CD4-positive, alpha-beta T cell treated with Interleukin-6 at 100 ng/mL for 8 hours (primary cell): ENCODE results near the gene MAP7.
"Not testable (repeated sequence)": the region's sequence is repeated elsewhere in the genome, so short reads cannot be mapped to it uniquely, and the experiment has no call there.

Experiments used
- DNase-seq: peaks from one replicate; pipeline ENCODE4 v3.0.0-alpha.2; 2020; ENCODE audit warnings: mixed read lengths, low spot score

MAP7 gene

GRCh38 chr6:136335736-136336363 lies 214.4 kb downstream of the MAP7 start:
- no peak for DNase-seq

DNA sequence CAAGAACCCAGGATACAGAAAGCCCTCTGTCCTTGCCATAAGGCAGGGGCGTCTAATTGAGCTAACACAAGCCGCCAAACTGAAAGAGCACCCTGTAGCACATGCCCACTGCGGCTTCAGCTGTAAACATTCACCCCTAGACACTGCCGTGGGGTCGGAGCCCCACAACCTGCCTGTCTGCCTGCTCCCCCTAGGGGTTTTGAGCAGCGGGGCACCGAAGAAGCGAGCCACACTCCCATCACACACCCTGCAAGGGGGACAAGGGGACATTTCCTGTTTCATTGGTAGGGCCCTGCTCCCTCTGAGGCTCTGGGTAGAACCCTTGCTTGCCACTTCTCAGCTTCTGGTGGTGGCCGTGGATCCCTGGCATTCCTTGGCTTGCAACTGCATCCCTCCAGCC lies 215.4 kb downstream of the MAP7 start:
- DNase-seq, result no peak

- DNase-seq, result no peak
Observed at GRCh38 chr6:136334465-136334846, 215.8 kb downstream of the MAP7 start.

DNA sequence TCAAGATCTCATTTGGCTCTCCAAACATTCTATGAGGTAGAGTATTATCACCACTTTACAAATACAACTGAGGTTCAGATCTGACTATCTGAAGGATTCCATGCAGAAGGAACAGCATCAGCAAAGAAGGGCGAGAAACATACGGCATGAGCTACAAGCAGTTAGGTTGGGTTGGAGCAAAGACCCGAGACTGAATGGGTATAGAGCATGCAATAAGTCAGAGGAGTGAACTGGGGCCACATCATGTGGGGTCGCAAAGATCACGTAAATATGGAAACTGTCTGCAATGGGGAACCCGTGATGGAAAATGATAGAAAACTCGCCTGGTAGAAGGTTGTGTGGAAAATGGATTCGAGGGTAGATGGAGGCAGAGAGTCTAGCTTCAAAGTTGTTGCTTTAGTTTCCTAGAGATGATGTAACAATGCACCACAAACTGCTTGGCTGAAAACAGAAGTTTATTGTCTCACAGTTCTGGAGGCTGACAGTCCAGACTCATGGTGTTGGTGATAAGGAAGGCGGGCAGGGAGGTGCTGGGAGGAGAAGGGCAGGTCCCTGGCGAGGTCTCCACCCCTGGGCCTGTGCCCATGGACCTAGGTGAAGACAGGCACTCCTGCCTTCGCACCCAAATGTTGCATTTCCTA lies 216.3 kb downstream of the MAP7 start:
- DNase-seq, result no peak

GRCh38 chr6:136331461-136331860 lies 218.8 kb downstream of the MAP7 start:
- no peak for DNase-seq

GRCh38 chr6:136330634-136331033 lies 219.6 kb downstream of the MAP7 start:
- DNase-seq, result no peak

DNA sequence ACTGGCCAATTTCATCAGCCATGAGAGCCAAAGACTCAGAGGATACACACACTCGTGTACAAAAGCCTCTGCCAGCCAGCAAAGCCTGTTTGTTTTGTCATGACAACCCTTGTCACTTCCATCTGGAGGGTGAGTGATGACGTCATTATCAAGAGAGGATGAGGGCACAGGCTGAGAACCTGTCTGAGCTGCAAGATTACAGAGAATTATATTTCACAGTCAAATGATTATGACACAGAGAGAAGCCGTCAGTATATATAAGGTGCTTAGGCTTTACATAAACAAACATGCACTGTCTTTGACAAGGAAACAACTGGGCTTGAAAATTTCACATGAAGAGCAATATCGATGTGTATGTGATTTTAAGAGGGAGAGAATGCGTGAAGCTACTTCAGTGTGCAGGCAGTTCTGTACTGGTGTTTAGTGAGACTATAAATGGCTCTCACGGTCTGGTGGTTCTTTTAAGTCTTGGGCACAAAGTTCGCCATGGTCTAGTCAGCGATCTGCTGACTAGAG lies 224.1 kb downstream of the MAP7 start:
- no peak for DNase-seq

- no peak for DNase-seq
Observed at GRCh38 chr6:136324686-136325380, 225.4 kb downstream of the MAP7 start.

DNA sequence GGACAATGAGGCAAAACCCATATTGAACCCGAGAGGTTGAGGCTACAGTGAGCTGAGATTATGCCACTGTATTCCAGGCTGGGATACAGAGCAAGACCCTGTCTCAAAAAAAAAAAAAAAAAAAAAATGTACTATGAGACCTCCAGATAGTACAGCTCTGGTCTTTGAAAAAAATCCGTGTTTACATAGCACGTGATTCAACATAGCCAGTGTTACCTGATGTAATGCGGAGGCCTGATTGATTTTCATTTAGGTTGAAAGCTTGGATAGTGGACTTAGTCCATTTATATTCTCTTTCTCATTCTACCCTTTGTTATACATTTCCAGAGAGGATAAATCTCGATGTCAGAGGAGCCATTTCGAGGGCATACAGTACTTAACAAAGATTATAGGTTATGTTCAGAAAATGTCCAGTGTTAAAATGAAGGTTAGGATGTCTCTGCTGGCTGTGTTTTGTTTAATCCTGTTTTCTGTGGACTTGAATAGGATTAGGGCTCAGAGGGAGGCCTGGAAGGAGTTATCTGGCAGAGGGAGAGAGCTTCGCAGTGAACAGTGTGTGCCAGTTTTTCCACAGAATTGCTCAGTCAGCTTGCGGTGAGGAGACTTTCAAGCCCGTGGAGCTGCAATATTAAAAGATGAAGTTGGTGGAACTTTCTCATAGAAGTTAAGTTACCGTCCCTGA lies 226.7 kb downstream of the MAP7 start:
- DNase-seq, result no peak

GRCh38 chr6:136319732-136320131 lies 230.5 kb downstream of the MAP7 start:
- DNase-seq, result no peak

DNA sequence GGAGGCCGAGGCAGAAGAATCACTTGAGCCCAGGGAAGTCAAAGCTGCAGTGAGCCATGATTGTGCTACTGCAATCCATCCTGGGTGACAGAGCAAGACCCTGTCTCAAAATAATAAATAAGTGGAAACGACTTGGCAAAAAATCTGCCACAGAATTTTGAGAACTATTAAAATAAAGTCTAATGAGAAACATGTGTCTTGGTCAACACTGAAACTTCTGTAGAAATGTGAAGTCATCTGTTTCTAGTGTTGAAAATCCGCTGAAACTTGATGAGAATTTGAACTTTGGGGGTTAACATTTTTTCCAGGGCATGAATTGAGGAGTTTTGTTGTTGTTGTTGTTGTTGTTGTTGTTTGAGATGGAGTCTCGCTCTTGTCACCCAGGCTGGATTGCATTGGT lies 231.5 kb downstream of the MAP7 start:
- no peak for DNase-seq

DNA sequence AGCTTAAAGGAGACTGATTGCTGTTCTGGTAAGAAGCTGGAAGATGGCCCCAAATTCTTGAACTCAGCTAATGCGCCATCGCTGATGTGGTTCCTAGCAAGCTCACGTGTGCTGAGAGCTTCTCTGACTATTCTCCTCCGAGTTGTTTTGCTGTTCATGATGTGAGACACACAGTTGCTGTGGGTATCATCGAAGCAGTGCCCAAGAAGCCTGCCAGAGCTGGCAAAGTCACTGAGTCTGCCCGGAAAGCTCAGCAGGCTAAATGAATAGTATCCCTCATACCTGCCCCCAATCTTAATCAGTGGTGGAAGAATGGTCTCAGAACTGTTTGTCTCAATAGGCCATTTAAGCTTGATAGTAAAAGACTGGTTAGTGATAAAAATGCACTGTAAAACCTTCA lies 232.3 kb downstream of the MAP7 start:
- DNase-seq, result no peak

DNA sequence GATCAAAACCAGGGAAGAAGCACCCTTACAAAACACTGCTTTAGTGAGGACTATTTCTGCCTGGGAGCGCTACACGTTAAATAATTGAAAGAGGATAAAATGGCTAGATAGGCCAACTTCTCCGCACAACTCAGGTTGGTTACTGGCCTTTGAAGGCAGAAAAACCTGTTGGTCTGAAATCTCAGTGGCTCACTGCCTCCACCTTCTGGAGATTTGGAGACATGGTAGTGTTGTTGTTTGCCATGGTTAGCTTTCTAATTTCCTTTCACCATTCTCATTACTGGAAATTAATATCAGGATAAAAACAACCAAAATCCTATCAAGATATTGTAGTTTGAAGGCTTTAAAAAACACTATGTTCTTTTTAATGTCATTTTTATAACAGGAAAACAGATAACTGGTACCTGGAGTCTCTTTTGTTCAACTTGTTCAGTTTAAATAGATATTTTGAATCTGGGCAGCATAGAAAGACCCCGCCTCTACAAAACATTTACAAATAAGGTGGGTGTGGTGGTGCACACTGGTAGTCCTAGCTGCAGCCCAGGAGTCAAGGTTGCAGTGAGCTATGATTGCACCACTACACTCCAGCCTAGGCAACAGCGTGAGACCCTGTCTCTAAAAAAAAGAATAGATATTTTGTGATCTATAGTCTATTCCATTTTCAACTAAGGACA lies 233.1 kb downstream of the MAP7 start:
- DNase-seq, result peak; percentile 66

GRCh38 chr6:136315594-136315993 lies 234.6 kb downstream of the MAP7 start:
- no peak for DNase-seq

GRCh38 chr6:136312975-136313374 lies 237.2 kb downstream of the MAP7 start:
- no peak for DNase-seq

DNA sequence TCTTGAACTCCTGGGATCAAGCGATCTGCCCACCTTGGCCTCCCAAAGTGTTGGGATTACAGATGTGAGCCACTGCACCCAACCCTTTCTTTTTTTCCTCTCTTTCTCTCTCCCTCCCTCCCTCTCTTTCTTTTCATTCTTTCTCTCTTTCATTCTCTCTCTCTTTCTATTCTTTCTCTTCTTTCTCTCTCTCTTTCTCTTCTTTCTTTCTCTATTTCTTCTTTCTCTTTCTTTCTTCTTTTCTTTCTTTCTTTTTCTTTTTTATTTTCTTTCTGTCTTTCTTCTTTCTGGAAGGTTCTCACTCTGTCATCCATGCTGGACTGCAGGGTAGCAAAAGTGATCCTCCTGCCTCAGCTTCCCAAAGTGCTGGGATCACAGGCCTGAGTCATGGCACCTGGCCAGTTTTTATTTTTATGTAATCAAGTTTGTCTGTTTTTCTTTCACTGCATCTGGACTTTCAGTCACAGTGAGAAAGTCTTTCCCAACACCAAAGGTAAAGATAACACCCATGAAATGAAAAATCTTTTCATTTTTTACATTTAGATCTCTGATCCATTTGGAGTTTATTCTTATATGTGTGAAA lies 240.4 kb downstream of the MAP7 start:
- DNase-seq, result no peak

DNA sequence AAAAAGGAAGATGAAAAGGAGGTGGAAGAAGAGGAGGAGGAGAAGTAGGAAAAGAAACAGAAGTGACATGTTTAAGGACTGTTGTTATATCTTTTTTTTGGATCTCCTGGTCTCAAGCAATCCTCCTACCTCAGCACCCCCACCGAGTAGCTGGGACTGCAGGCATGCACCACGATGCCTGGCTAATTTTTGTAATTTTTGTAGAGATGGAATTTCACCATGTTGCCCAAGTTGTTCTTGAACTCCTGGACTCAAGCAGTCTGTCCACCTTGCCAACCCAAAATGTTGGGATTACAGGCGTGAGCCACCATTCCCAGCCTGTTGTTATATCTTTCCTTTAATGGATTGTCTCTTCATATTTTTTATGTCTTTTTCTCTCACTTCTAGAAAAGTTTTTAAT lies 241.1 kb downstream of the MAP7 start:
- DNase-seq, result no peak

DNA sequence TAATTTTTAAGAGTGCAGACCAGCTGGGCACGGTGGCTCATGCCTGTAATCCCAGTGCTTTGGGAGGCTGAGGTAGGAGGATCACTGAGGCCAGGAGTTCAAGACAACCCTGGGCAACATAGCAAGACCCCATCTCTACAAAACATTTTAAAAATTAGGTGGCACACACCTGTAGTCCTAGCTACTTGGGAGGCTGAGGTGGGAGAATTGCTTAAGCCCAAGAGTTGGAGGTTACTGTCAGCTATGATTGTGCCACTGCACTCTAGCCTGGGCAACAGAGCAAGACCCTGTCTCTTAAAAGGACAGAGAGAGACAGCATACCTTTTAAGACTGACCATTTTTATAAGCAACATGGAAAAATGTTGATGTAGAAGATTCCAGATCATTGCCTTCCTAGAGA lies 241.8 kb downstream of the MAP7 start:
- DNase-seq, result not testable (repeated sequence)

DNA sequence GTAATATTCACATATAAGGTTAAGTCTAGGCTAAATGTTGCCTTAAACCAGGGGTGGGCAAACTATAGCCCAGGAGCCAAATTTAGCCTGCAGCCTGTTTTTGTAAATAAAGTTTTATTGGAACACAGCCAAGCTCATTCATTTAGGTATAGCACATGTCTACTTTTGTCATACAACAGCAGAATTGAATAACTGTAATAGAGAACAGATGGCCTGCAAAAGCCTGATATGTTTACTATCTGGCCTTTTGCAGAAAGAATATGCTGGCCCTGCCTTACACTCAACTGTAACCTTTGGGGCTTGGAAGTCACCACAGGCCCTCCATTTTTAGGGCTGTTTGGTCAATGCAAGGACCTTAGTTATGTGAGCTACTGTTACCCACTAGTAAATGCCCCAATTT lies 242.9 kb downstream of the MAP7 start:
- no peak for DNase-seq

- DNase-seq, result no peak
Observed at GRCh38 chr6:136306466-136306865, 243.8 kb downstream of the MAP7 start.

GRCh38 chr6:136304410-136304809 lies 245.8 kb downstream of the MAP7 start:
- no peak for DNase-seq

DNA sequence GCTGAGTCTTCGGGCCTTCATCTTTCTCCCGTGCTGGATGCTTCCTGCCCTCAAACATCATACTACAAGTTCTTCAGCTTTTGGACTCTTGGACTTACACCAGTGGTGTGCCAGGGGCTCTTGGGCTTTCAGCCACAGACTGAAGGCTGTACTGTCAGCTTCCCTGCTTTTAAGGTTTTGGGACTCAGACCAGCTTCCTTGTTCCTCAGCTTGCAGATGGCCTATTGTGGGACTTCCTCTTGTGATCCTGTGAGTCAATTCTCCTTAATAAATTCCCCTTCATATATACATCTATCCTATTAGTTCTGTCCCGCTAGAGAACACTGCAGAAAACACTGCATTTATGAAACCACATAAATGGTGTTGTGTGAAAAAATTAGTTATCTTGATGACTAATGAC lies 246.7 kb downstream of the MAP7 start:
- DNase-seq, result no peak
